ENCODE results near the gene C6orf89.

C6orf89 gene

GRCh38 chr6:36954262-36954931, 68.6 kb downstream of the C6orf89 start, which contains the start of gene PI16:
Gene PI16, plus strand, starts transcription at chr6:36954738. Its CDS starts 23 bp downstream, at chr6:36954761.
- H3K36me3 ChIP-seq (ENCODE audit: control insufficient read depth in 5 of 5, insufficient read depth in 5 of 5, low read length in 5 of 5), result no peaks in the 10 kb centered on the region
- peaks cover 0 to 15% (median 9%) of the 10 kb centered on the region in 5 donors for H3K27me3 ChIP-seq (ENCODE audit: control insufficient read depth in 5 of 5, insufficient read depth in 4 of 5, low read length in 5 of 5)
- H3K9me3 ChIP-seq (ENCODE audit: control insufficient read depth in 5 of 5, low read length in 5 of 5), result no peaks in the 10 kb centered on the region
- H3K4me3 ChIP-seq (ENCODE audit: low read depth in 1 of 5, low read length in 5 of 5), result peak within 1 kb of the TSS in 4 of 5 donors; percentile 15 to 56 (median 44)
- H3K27ac ChIP-seq (ENCODE audit: low read depth, low read length), result no peak within 1 kb of the TSS
- H3K9ac ChIP-seq (ENCODE audit: low read length in 5 of 5), result peak within 1 kb of the TSS in 3 of 5 donors; percentile 5 to 41 (median 39)
- H3K4me1 ChIP-seq (ENCODE audit: control insufficient read depth in 5 of 5, insufficient read depth in 5 of 5, low read length in 5 of 5), result no peaks in the 10 kb centered on the region

GRCh38 chr6:36955136-36955535, 69.4 kb downstream of the C6orf89 start:
- Histone ChIP-seq H3K4me1 (ENCODE audit: control insufficient read depth in 5 of 5, insufficient read depth in 5 of 5, low read length in 5 of 5) (no peaks in the 10 kb centered on the region), H3K27me3 (ENCODE audit: control insufficient read depth in 5 of 5, insufficient read depth in 4 of 5, low read length in 5 of 5) (peaks cover 0 to 15% (median 9%) of the 10 kb centered on the region in 5 donors), H3K9ac (ENCODE audit: low read length in 5 of 5) (peak overlapping the region in 3 of 5 donors; percentile 5 to 41 (median 39)), H3K4me3 (ENCODE audit: low read depth in 1 of 5, low read length in 5 of 5) (peak overlapping the region in 4 of 5 donors; percentile 15 to 56 (median 44)), H3K9me3 (ENCODE audit: control insufficient read depth in 5 of 5, low read length in 5 of 5) (no peaks in the 10 kb centered on the region), H3K27ac (ENCODE audit: low read depth, low read length) (no peak overlapping the region), H3K36me3 (ENCODE audit: control insufficient read depth in 5 of 5, insufficient read depth in 5 of 5, low read length in 5 of 5) (no peaks in the 10 kb centered on the region)

GRCh38 chr6:36955671-36956445, 70.1 kb downstream of the C6orf89 start:
- Histone ChIP-seq H3K9me3 (ENCODE audit: control insufficient read depth in 5 of 5, low read length in 5 of 5) (no peaks in the 10 kb centered on the region), H3K9ac (ENCODE audit: low read length in 5 of 5) (peak overlapping the region in 1 of 5 donors; percentile 41), H3K27ac (ENCODE audit: low read depth, low read length) (no peak overlapping the region), H3K4me1 (ENCODE audit: control insufficient read depth in 5 of 5, insufficient read depth in 5 of 5, low read length in 5 of 5) (no peaks in the 10 kb centered on the region), H3K36me3 (ENCODE audit: control insufficient read depth in 5 of 5, insufficient read depth in 5 of 5, low read length in 5 of 5) (no peaks in the 10 kb centered on the region), H3K4me3 (ENCODE audit: low read depth in 1 of 5, low read length in 5 of 5) (peak overlapping the region; percentile 8 to 56 (median 39)), H3K27me3 (ENCODE audit: control insufficient read depth in 5 of 5, insufficient read depth in 4 of 5, low read length in 5 of 5) (peaks cover 0 to 15% (median 9%) of the 10 kb centered on the region in 5 donors)

GRCh38 chr6:36956446-36956820, 70.7 kb downstream of the C6orf89 start:
- peaks cover 0 to 15% (median 9%) of the 10 kb centered on the region in 5 donors for H3K27me3 ChIP-seq (ENCODE audit: control insufficient read depth in 5 of 5, insufficient read depth in 4 of 5, low read length in 5 of 5)
- H3K36me3 ChIP-seq (ENCODE audit: control insufficient read depth in 5 of 5, insufficient read depth in 5 of 5, low read length in 5 of 5), result no peaks in the 10 kb centered on the region
- H3K27ac ChIP-seq (ENCODE audit: low read depth, low read length), result no peak overlapping the region
- H3K4me3 ChIP-seq (ENCODE audit: low read depth in 1 of 5, low read length in 5 of 5), result peak overlapping the region in 3 of 5 donors; percentile 39 to 56 (median 48)
- no peaks in the 10 kb centered on the region for H3K4me1 ChIP-seq (ENCODE audit: control insufficient read depth in 5 of 5, insufficient read depth in 5 of 5, low read length in 5 of 5)
- peak overlapping the region in 1 of 5 donors; percentile 41 for H3K9ac ChIP-seq (ENCODE audit: low read length in 5 of 5)
- no peaks in the 10 kb centered on the region for H3K9me3 ChIP-seq (ENCODE audit: control insufficient read depth in 5 of 5, low read length in 5 of 5)

GRCh38 chr6:36957773-36958271, 72.1 kb downstream of the C6orf89 start:
- Histone ChIP-seq H3K9ac (ENCODE audit: low read length in 5 of 5) (no peak overlapping the region), H3K27me3 (ENCODE audit: control insufficient read depth in 5 of 5, insufficient read depth in 4 of 5, low read length in 5 of 5) (peaks cover 0 to 15% (median 9%) of the 10 kb centered on the region in 5 donors), H3K36me3 (ENCODE audit: control insufficient read depth in 5 of 5, insufficient read depth in 5 of 5, low read length in 5 of 5) (no peaks in the 10 kb centered on the region), H3K27ac (ENCODE audit: low read depth, low read length) (no peak overlapping the region), H3K9me3 (ENCODE audit: control insufficient read depth in 5 of 5, low read length in 5 of 5) (no peaks in the 10 kb centered on the region), H3K4me1 (ENCODE audit: control insufficient read depth in 5 of 5, insufficient read depth in 5 of 5, low read length in 5 of 5) (no peaks in the 10 kb centered on the region), H3K4me3 (ENCODE audit: low read depth in 1 of 5, low read length in 5 of 5) (peak overlapping the region in 1 of 5 donors; percentile 38)

GRCh38 chr6:36958775-36959554, 73.2 kb downstream of the C6orf89 start:
- no peak overlapping the region for H3K27ac ChIP-seq (ENCODE audit: low read depth, low read length)
- no peaks in the 10 kb centered on the region for H3K9me3 ChIP-seq (ENCODE audit: control insufficient read depth in 5 of 5, low read length in 5 of 5)
- H3K4me3 ChIP-seq (ENCODE audit: low read depth in 1 of 5, low read length in 5 of 5), result no peak overlapping the region
- peaks cover 0 to 13% (median 9%) of the 10 kb centered on the region in 5 donors for H3K27me3 ChIP-seq (ENCODE audit: control insufficient read depth in 5 of 5, insufficient read depth in 4 of 5, low read length in 5 of 5)
- no peaks in the 10 kb centered on the region for H3K36me3 ChIP-seq (ENCODE audit: control insufficient read depth in 5 of 5, insufficient read depth in 5 of 5, low read length in 5 of 5)
- peaks cover 0 to 9% (median 5%) of the 10 kb centered on the region in 5 donors for H3K4me1 ChIP-seq (ENCODE audit: control insufficient read depth in 5 of 5, insufficient read depth in 5 of 5, low read length in 5 of 5)
- no peak overlapping the region for H3K9ac ChIP-seq (ENCODE audit: low read length in 5 of 5)

GRCh38 chr6:36959555-36960250, 74.0 kb downstream of the C6orf89 start:
- no peak overlapping the region for H3K9ac ChIP-seq (ENCODE audit: low read length in 5 of 5)
- peaks cover 0 to 9% (median 7%) of the 10 kb centered on the region in 5 donors for H3K27me3 ChIP-seq (ENCODE audit: control insufficient read depth in 5 of 5, insufficient read depth in 4 of 5, low read length in 5 of 5)
- peaks cover 0 to 15% (median 11%) of the 10 kb centered on the region in 5 donors for H3K4me1 ChIP-seq (ENCODE audit: control insufficient read depth in 5 of 5, insufficient read depth in 5 of 5, low read length in 5 of 5)
- H3K4me3 ChIP-seq (ENCODE audit: low read depth in 1 of 5, low read length in 5 of 5), result no peak overlapping the region
- H3K36me3 ChIP-seq (ENCODE audit: control insufficient read depth in 5 of 5, insufficient read depth in 5 of 5, low read length in 5 of 5), result no peaks in the 10 kb centered on the region
- H3K27ac ChIP-seq (ENCODE audit: low read depth, low read length), result no peak overlapping the region
- H3K9me3 ChIP-seq (ENCODE audit: control insufficient read depth in 5 of 5, low read length in 5 of 5), result no peaks in the 10 kb centered on the region

- no peak overlapping the region for H3K4me3 ChIP-seq (ENCODE audit: low read depth in 1 of 5, low read length in 5 of 5)
- no peak overlapping the region for H3K27ac ChIP-seq (ENCODE audit: low read depth, low read length)
- no peaks in the 10 kb centered on the region for H3K9me3 ChIP-seq (ENCODE audit: control insufficient read depth in 5 of 5, low read length in 5 of 5)
- H3K27me3 ChIP-seq (ENCODE audit: control insufficient read depth in 5 of 5, insufficient read depth in 4 of 5, low read length in 5 of 5), result peaks cover 0 to 9% (median 0%) of the 10 kb centered on the region in 5 donors
- H3K36me3 ChIP-seq (ENCODE audit: control insufficient read depth in 5 of 5, insufficient read depth in 5 of 5, low read length in 5 of 5), result peaks cover 0 to 6% (median 2%) of the 10 kb centered on the region in 5 donors
- H3K9ac ChIP-seq (ENCODE audit: low read length in 5 of 5), result no peak overlapping the region
- H3K4me1 ChIP-seq (ENCODE audit: control insufficient read depth in 5 of 5, insufficient read depth in 5 of 5, low read length in 5 of 5), result peaks cover 0 to 20% (median 11%) of the 10 kb centered on the region in 5 donors
Observed at GRCh38 chr6:36961441-36962435, 76.0 kb downstream of the C6orf89 start.

All from subcutaneous abdominal adipose tissue (tissue), 5 donors.